GM18526 (cell line): ENCODE measurements around the gene CPN1.

Experiments
- POLR2A ChIP-seq: IDR thresholded peaks from 3 replicates; pipeline ENCODE4 v1.6.1; 2011; ENCODE audit not compliant: insufficient read length; ENCODE audit errors: extremely low read depth

CPN1 gene

GRCh38 chr10:100100651-100101184, 19.0 kb upstream of the CPN1 start:
- TF ChIP-seq POLR2A = no peak

DNA sequence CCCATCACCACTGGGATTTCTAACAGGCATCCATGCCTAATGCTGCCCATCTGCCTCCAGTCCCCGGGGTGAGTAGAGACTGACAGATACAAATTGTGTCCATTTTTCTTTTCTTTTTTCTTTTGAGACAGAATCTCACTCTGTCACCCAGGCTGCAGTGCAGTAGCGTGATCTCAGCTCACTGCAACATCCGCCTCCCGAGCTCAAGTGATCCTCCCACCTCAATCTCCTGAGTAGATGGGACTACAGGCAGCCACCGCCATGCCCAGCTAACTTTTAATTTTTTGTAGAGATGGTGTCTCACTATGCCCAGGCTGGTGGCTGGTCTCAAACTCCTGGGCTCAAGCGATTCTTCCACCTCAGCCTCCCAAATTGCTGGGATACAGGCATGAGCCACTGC, 7.6 kb upstream of the CPN1 start:
- no peak for TF ChIP-seq POLR2A

DNA sequence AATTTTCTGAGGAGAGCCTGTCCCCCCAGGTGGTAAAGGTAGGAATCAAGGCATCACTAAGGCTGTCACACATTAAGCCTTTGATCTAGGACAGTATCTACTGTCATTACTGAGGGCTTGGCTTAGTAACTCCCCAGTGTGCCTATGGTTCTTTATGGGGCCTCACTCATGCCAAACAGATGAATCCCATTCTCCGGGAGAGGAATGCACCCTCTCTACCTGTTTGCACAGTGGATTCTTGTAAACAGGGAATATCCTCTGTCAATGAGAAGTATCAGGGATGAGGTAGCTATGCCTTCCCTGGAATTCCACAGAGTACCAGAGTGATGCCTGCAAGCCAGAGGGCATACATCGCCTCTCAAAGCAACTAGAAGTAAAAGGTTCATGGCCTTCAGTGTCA, 3.9 kb upstream of the CPN1 start:
- TF ChIP-seq POLR2A = no peak

DNA sequence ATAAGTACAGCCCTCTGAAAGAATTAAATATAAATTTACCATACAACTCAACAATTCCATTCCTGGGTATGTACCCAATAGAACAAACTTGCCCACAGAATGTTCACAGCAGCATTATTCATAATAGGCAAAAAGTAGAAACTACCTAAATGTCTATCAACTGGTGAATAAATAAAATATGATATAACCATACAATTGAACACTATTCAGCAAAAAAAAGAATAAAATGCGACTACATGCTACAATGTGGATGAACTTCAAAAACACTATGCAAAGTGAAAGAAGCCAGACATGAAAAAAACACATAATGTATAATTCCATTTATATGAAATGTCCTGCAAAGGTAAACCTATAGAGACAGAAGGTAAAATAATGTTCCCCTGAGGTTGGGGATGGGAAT, 2.0 kb upstream of the CPN1 start:
- no peak for TF ChIP-seq POLR2A

GRCh38 chr10:100076750-100077149, 4.9 kb downstream of the CPN1 start:
- TF ChIP-seq POLR2A = no peak

DNA sequence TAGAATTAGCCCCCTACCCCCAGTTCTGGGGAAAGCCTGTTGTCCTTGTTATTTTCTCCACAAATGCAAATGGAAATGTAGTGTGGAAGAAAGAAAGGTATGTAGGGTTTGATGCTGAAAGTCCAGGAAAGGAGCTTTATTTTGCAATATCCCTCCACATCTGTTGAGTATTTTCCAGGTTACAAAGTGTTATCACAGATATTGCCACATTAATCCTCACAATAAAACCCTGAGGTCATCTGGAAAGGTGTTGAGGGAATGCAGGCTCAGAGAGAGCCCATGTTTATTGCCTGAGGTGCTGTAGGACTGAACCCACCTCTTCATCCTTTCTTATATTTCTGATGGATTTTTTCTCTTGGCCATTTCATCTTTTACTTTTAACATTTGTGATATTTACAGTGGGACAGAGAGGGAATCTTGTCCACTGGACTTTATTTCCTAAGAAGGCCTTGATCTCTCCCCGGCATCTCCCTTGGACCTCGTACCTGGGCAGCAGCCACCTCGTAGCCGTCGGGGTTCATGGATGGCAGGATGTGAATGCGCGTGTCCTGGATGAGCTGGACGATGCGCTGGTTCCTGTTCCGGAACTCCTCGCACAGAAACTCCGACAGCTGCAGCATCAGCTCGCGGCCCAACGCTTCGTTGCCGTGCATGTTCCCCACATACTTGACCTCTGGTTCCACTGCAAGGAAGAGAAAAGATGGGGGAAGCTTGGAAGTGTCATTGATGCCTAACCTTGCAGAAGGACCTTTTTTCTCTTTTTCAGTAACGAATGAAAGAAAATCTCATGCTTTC, 6.0 kb downstream of the CPN1 start:
- TF ChIP-seq POLR2A = no peak

- TF ChIP-seq POLR2A = no peak
Observed at GRCh38 chr10:100072514-100072913, 9.2 kb downstream of the CPN1 start.

DNA sequence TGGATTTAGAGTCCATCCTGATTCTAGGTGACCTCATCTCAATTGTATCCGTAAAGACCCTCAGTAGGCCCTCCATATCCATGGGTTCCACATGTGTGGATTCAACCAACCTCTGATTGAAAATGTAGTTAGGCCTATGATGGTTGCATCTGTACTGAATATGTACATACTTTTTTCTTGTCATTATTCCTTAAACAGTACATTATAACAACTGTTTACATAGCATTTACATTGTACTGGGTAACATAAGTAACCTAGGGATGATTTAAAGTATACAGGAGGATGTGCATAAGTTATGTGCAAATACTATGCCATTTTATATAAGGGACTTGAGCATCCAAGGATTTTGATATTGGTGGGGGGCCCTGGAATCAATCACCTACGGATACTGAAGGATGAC, 10.1 kb downstream of the CPN1 start:
- no peak for TF ChIP-seq POLR2A

- TF ChIP-seq POLR2A = no peak
Observed at GRCh38 chr10:100067466-100067865, 14.2 kb downstream of the CPN1 start.

DNA sequence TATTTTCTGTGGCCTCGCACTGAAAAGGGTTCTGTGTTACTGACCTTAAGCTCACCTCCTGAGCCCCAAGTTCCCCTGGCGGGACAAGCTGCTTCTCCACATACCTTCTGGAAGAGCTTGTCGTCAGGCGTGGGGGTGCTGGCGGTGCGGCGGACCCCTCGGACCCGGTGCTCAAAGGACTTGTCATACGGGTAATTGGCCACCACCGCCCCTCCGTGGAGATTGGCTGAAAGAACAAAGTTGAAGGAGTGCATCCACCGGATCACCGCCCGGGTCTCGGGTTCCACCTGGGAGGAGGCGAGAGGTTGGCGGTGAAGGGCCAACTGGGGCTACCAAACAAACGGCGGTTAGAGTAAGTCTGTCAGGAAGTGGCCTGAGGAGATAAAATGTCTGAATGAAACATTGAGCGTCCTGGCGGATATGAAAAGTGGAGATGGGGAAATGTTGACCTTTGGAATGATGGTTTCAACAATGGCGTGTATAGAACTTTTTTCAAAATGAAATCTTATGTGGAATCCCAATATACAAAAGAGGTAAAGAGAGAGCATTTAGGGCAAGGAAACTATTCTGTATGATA, 16.5 kb downstream of the CPN1 start:
- no peak for TF ChIP-seq POLR2A

DNA sequence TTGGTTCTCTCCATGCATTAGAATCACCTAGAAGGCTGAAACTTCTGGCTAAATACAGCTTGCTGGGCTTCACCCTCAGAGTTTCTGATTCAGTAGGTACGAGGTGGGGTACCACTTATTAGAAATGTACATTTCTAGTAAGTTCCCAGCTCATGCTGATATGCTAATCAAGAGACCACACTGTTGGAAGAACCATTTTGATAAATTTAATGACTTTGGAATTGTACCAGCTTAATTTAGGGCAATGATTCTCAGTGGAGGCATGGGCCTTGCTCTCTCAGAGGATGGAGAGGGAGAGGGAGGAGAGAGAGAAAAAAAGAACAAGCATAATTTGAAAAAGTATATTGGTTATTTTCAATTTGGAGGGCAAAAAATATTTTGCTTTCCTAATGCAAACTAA, 20.3 kb downstream of the CPN1 start:
- no peak for TF ChIP-seq POLR2A

GRCh38 chr10:100057948-100058347, 23.7 kb downstream of the CPN1 start:
- TF ChIP-seq POLR2A = no peak

DNA sequence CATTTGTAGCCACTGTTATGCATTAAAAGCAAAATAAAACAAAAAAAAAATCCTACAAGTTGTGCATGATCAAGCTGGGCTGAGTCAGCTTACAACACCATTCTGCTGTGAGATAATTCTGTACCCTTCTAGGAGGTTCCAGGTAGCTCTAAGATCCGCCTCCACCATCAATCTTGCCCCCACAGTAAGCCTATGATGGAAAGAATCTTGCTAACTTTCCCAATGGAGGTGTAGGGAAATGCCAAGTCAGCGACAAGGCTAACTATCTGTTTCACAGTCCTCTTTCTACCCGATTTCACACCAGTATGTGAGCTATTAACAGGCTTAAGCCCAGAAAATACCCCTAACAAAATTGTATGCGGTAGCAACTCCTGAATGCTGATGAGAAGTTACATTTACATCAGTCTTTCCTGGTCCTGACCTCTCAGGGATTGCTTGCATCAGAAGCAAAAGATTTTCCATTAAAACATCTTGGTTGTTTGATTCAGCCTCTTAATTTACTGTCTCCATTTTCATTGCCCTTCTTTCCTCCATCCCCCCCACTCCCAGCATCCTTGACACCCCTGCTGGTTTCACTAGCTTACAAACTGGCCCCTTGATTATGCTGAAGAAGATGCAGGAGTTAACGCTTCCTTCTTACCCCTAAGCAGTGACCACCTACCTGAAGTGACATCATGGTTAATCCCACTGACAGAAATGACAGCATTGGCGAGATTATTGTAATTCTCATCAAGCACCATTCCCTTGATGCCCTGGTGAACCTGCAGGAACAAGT, 27.8 kb downstream of the CPN1 start:
- no peak for TF ChIP-seq POLR2A

DNA sequence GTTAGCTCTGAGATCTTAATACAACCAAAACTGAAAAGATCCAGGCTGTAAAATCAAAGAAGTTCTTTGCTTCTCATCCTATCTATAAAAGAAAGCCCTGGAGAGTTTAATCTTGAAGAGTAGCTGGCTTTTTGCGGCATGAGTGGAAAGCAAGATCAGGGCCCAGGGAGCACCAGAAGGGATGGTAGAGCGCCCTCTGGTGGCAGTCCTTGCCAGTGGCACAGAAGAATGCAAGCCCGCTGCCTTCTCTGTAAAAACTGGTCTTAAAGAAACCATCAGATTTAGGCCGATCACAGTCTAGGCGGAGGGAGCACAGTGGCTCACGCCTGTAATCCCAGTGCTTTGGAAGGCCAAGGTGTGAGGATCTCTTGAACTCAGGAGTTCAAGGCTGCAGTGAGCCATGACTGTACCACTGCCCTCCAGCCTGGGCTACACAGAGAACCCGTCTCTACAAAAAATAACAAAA, 35.6 kb downstream of the CPN1 start:
- TF ChIP-seq POLR2A = no peak

DNA sequence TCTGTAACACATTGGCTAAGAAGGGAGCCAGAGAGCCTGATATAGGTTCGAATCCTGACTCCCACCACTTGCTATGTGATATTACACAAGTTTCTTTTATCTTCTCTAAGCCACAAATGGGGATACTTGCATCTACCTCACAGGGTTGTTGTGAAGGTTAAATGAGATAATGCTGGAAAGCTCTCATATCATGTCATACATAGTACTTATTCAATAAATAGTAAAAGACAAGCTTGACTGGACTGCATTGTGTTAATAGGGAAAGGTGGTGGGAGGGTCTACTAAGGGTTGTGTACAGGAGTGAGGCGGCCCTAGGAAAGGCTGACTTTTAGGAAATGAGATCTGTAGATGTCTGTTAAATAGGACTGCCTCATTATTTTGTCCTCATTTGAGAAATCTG, 36.1 kb downstream of the CPN1 start:
- no peak for TF ChIP-seq POLR2A

- TF ChIP-seq POLR2A = no peak
Observed at GRCh38 chr10:100043796-100044195, 37.9 kb downstream of the CPN1 start.

- TF ChIP-seq POLR2A = no peak
Observed at GRCh38 chr10:100043344-100043743, 38.3 kb downstream of the CPN1 start.
